T-helper 2 cell treated with Interferon-gamma antibody and Interleukin-4, amounts not matched to agents 100 ng/mL and 5 ng/mL, for 36 hours (primary cell): Measurements from ENCODE around the gene RNU2-63P. TPM values are rescaled to one million over a fixed set of nuclear protein-coding genes. Genes with fewer than 3 reads are reported as not detected.
"Not testable (repeated sequence)": the region's sequence is repeated elsewhere in the genome, so short reads cannot be mapped to it uniquely, and the experiment has no call there.

Source experiments
- intact Hi-C: fragments of 100-400 bp; cut with micrococcal nuclease; formaldehyde crosslinking; loops from one replicate; pipeline ENCODE4 v1.15.1; 2023
- total RNA-seq: library from RNA; stranded (reverse); gene quantifications from 2 replicates; pipeline ENCODE4 v1.2.3, GENCODE V29; 2022

RNU2-63P gene
- total RNA-seq: 22.6 and 24.3 TPM in 2 replicates

DNA sequence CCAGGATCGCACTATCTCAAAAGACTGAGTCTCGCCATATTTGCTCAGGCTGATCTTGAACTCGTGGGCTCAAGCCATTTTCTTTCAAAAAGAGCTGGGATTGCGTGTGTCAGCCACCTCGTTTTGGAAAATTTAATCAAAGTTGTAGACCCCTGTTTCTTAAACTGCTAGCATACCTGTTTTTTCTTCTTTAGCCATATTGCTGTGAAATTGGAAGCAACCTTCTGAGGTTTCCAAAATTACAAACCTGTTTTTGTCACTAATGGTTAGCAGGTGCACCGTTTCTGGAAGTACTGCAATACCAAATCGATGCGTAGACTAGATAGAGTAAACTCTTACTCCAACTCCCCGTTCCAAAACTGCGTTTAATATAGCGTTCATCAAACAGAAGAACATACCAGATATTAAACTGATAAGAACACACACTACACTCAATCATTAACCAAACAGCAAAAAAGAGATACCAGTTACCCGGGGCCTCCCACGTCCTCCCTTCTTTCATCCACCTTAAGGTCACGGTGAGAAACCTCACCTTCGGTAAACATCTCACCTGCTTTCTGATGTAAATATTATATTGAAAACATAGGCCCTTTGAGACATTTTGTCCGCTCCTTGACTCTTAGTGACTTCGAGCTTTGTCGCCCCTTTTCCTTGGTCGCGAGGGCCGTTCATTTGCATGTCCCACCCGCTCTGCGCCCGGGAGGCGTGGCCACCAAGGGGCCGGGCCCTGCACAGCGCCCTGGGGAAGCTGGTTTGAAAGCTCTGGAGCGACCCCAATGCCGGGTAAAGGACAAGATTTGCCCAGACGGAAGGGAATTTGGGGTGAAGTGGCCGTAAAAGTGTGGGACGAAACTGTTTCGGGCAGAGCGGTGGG is at the start of gene RNU2-63P:
TSS of gene RNU2-63P (minus strand) at position 462 of the 874 bp plus-strand sequence.
- intact Hi-C loops: loop anchor here (1.0 kb wide), 1 partner anchor 39 kb away; the partner anchor contains the start of gene KRCC1

DNA sequence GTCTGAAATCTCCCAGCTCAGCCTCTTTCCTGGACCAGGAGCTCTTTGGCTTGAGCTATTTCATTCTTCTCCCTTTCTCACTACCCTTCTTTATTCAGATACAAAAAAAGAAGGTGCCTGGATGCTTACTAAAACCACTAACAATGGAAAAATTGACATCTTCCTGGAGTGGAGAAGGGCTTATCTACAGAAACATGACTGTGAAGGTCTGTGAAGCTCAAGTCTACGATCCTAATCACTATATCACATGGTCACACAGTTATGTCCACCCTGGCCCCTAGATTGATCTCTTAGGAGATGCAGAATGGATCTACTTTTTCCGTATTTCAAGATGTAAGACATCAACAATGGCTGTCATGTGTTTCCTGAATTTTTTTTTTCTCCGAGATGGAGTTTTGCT is 44.9 kb upstream of the RNU2-63P start:
- intact Hi-C loops: no loop called here

DNA sequence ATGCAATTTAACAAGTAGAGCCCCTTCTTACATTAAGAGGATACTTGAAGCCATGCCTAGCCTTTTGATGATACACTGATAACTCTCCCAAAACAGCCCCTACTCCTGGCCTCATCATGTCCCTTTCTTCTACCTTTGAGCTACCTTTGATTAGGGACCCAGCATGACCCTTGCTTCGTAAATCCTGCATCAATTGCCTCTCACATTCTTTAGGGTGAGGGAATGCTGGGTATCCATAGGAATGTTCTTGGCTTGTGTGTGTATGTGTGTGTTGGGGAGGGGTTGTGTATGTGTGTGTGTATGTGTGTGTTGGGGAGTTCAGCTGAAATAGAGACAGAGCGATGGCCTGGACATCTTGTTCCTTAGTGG is 44.5 kb upstream of the RNU2-63P start:
- intact Hi-C loops: loop anchor here (1.0 kb wide), 2 partner anchors 99 to 126 kb away; no protein-coding TSS in a partner anchor

DNA sequence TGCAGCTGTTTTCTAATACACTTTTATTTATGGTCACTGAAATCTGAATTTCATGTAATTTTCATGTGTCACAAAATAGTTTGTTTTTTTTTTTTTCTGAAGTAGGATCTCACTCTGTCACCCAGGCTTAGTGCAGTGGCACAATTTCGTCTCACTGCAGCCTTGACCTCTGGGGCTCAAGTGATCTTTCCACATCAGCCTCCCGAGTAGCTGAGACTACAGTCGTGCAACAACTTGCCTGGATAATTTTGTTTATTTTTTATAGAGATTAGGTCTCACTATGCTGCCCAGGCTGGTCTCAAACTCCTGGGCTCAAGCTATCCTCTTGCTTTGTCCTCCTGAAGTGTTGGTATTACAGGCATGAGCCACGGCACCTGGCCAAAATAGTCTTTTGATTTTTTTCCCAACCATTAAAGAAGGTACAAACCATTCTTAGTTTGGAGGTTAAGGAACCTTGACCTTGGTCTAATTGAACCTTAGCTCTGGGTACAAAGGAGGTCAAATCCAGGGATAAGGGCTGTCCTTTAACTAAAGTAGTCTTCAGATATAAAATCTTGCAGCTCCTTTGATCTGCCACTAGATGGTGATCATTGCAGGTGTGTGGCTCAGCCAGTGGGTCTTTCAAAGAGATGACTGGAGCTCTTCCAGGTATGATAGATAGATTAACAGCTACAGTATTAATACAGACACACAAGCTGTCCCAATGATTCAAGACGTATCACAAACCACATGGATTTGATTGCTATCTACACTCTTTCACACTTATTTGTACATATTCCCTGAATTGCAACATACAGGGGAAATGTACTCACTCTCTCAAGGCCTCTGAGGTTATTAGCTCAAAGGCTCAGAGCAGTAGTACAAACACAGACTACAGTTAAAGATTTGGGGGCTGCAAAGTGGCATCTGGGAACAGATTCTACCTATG is 43.9 kb upstream of the RNU2-63P start:
- intact Hi-C loops: loop anchor here (1.0 kb wide), 2 partner anchors 100 to 127 kb away; no protein-coding TSS in a partner anchor

DNA sequence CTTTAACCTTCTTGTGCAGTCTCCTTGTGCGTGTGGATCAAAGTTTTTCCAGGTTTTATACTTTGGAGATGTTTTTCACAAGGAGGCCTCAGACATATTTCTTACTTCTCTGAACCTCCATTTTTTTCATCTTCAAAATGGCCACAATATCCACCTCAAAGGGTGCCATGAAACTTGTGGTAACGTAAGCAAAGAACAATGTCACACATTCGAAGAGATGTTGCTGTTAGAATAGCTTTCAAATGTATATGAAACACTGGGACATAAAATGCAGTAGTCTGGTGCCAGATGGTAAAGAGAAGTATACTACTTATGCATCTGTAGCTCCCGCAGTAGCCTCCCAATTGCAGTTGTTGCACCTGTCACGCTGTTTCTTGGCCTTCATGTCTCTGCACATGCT is 41.8 kb upstream of the RNU2-63P start:
- intact Hi-C loops: no loop called here

DNA sequence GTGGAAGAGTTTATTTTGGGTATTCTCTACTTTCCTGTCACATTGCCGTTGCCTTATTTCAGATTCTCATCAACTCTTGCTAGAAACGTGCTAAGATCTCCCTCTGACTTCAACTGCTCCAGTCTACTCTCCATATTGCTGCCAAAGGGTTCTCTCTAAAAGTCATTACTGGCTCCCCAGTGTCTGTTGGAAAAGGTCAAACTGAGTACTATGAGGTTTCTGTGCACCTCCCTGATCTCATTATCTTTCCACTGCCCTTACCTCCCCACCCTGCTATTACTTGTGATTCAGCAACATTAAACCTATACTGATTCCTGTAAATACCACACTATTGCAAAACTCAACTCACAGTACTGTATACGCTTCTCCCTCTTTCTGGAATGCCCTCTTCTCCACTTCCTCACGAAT is 41.1 kb upstream of the RNU2-63P start:
- intact Hi-C loops: no loop called here

DNA sequence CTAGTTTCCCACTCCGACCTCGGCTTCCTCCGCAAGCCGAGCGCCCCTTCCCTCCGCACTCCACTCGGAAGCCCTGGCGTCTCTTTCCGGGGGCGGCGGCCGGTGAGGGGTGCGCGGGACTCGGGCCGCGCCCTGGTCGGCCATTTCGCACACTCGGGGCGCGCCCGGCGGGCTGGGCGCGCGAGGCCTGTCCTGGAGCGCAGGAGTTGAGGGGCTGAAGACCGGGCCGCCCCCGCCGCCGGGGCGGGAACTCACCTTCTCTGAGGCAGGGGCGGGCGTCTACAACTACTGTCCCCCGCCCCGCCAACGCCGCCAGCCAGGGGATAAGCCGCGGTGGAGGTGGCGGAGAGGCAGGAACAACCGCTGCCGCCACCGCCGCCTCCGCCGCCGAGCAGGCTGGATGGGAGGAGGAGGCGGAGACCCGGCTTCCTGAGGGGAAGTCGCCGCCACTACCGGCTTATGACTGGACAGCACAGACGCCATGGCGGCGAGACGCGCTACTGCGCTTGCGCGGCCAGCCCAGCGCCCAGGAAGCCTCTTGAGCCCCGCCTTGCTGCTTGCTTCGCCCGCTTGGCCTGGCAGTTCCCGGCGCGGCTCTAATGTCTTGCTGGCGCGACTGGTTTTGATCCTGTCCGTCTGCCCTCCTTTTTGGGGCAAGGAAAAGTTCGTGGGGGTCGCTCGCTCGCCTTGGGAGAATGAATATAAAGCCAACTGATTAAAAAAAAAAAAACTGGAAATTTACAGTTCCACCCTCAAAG is 39.2 kb upstream of the RNU2-63P start, which contains the start of gene KRCC1:
TSS of gene KRCC1 (minus strand) at position 413 of the 758 bp plus-strand sequence. CDS start 27,220 bp downstream, outside the sequence.
- intact Hi-C loops: loop anchor here (1.0 kb wide), 2 partner anchors 39 to 572 kb away; partner anchors contain the start of genes EIF2AK3 and RNU2-63P

DNA sequence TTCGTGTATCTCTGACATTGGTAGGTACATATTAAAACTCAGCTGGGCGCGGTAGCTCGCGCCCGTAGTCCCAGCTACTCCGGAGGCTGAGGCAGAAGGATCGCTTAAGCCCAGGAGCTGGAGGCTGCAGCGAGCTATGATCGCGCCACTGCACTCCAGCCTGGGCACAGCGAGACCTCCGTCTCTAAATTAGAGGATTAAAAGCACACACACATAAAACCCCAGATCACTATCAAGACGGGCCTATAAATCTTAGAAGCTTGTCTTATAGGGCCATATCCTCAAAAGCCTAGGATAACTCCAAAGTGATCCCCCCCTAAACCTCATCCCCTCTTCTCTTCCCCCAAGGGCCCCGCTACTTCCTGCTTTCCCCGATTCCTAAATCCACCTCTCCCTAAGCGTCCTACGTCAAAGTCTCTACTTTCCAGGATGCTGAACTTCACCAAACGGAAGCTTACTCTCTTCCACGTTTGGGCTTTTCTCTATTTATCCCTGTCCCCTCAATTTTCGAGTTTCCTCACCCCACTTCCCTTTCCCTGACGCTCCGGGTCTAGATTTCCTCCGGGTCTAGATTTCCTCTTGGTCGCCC is 38.5 kb upstream of the RNU2-63P start:
- intact Hi-C loops: loop anchor here (1.0 kb wide), 2 partner anchors 39 to 572 kb away; partner anchors contain the start of genes EIF2AK3 and RNU2-63P

DNA sequence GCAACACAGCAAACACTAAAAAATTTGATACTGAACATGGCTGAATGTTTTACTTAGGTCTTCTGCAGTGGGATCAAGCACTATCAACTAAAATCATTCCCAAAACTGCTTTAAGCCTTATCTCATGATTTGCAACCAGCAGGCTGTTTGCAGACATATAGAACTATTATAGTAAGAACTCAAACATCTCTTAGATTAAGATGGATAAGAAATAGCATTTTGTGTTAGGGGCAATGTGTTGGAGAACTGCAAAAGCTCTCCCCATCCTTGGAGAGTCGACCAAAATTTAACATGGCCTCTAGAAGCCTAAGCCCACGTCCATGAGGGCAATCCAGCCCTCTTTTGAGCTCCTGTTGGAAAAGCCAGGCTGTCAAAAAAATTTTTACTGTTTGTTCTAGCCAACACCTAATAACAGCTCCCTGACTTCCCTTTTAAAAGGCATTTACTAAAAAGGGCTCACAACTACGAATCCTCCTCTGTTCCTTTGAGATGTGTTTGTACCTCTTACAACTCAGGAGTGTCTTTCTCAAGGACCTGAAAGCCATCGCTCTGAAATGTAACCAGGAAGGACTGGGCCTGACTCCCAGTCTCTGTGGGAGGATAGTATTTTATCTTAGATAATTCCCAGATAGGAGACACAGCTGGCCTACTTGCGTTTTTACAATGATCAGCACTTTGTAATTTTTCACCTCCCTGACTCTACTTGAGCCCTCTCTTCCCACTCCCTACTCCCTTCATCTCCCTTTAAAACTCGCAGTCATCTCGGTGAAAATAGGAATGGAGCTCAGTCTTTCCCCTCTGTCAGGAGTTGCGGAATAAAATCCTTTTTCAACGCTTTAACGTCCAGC is 37.8 kb upstream of the RNU2-63P start:
- intact Hi-C loops: no loop called here

DNA sequence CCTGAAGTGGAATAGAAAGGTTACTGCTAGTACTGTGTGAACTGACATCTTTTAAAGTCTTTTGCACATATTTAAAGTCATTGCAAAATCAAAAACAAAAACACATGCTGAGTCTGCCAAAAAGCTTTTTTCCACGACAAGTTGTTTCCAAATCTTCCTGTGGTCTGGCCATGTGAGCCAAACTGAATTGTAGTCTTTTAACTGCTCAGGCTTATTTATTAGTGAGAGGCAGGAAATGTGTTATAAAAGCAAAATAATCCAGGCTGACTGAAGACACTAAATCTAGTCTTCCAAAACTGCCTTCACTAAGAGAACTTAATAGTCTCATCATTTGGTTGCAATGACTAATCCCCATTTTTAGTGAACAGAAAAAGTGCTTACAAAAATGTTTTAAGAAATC is 36.9 kb upstream of the RNU2-63P start:
- intact Hi-C loops: no loop called here

DNA sequence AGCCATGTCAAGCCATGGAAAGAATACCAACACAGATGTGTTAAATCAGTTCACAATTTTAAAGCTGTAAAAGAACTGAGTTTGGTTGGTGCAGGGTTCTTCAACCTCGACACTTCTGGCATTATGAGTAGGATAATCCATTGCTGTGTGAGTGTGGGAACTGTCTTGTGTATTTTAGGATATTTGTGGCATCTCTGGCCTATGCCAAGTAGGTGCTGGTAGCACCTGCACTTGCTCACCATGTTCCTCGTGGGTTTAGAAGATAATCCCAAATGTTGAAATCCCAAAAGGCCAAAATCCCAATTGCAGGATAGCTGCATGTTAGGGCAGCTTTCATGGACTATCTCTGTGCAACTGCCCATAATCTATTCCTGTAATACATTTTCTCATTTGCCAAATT is 35.4 kb upstream of the RNU2-63P start:
- intact Hi-C loops: no loop called here

DNA sequence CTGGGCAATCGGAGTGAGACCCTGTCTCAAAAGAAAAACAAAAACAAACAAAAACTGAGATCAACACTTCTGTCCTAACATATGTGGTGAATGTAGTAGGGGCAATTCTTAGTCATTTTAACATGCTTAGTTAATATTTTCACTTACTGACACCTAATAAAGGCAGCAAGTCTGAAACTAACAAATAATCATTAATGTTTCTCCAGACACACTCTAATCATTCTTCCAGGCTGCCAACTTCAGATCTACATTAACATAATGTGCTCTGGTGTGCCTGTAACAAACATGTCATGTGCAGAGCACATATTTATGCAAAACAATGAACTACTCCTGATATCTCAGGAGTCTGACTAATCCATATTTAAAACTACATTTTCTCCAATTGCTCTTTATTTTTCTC is 33.3 kb upstream of the RNU2-63P start:
- intact Hi-C loops: no loop called here

DNA sequence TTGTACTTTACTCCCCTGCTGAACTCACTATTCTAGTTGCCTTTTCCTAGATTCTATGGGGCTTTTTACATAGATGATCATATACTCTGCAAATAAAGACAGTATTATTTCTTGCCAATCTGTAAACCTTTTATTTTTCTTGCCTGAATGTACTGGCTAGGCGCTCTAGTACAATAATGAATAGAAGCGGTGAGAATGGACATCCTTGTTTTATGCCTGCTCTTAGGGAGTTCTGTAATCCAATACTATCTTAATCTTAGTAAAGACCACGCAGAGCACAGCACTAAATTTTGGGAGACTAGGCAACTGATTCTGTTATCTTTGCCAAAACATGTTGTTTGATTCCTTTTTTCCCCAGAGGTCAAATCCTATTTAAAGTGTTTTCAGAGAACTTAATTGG is 32.2 kb upstream of the RNU2-63P start:
- intact Hi-C loops: no loop called here

DNA sequence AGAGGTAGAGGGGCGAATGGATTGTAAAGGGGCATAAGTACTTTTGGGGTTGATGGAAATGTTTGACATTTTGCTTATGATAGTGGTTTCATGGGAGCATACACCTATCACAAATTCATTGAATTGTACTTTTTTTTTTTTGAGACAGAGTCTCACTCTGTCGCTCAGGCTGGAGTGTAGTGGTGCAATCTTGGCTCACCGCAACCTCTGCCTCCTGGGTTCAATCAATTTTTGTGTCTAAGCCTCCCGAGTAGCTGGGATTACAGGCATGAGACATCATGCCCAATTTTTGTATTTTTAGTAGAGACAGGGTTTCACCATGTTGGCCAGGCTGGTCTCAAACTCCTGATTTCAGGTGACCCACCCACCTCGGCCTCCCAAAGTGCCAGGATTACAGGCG is 29.2 kb upstream of the RNU2-63P start:
- intact Hi-C loops: not testable (repeated sequence)

DNA sequence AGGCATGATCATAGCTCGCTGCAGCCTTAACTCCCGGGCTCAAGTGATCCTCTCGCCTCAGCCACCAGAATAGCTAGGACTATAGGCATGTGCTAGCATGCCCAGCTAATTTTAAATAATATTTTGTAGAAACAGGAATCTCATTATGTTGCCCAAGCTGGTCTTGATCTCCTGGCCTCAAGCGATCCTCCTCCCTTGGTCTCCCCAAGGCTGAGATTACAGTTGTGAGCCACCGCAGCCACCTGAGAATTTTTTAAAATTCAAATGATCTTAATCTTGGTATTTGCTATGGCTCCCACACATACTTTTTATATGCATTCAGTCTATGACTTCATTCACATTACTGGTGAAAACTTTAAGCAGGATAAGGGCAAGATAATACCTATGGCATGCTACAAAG is 26.1 kb upstream of the RNU2-63P start:
- intact Hi-C loops: no loop called here

DNA sequence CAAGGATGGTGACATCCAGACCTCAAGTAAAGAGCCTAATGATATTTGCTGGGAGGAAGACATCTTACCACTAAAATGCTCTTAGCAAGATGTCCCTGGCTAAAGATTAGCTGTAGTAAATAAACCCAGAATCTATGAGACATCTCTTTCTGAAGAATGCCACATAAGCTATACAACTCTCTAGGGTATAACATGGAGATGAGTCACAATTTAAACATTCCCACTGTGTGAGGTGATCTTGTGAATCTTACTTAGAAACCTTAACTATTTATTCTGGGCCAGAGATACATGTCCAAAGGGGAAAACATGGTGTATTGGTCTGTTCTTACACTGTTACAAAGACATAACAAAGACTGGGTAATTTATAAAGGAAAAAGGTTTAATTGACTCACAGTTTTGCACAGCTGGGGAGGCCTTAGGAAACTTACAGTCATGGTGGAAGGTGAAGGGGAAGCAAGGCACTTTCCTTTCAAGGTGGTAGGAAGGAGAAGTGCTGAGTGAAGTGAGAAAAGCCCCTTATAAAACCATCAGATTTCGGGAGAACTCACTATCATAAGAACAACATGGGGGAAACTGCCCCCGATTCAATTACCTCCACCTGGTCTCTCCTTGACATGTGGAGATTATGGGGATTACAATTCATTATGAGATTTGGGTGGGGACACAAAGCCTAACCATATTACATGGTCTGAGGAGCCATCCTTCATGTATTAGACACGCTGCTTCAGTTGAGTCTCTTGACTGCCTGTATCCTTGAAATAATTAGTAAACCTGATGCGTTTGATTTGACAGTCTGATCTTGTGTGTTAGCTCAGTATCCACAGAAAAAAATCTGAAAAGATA is 22.1 kb upstream of the RNU2-63P start:
- intact Hi-C loops: no loop called here

DNA sequence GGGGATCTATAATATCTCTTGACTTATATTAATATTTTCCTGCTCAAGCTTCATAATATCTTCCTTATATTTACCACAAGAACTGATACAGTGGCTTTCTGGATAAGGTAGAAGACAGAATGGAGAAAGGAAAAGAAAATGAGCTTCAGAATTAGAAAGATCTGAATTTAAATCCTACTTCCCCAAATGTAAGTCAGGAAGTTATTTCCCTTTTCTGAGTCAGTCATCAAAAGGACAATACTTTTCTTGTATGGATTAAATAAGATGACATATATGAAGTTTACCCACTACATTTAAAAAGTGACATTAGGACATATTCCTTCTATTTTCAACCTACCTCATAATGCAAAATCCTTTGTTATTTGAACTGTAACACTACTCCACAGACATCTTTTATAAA is 20.3 kb upstream of the RNU2-63P start:
- intact Hi-C loops: no loop called here

DNA sequence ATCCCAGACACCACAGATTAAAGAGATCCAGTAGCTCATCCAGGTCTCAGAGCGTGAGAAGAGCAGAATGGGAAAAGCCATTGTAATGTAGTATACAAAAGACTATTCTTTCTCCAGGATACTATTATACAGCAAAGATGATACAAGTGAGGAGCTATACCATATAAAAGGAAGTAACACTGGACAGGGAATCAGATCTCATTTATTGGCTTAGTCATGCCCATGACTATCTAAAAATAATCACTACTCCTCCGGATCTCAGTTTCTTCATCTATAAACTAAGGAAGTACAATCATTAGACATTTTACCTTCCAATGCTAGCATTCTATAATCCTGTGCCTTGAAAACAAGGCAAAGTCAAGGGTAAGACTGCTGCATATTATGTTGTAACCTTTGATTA is 19.8 kb upstream of the RNU2-63P start:
- intact Hi-C loops: no loop called here
